Lung (tissue), 12 donors: ENCODE results near the gene RREB1. TPM values are rescaled to one million over a fixed set of nuclear protein-coding genes. Genes with fewer than 3 reads are reported as not detected.
A peak's percentile ranks its signal among the peaks of the same experiment; 100 is the strongest.

Experiments used
- ATAC-seq: fragments of 200-7000 bp; cut with Tn5 transposase; one replicate; pipeline ENCODE4 v1.9.1; 2020; ENCODE audit warnings: moderate number of reproducible peaks; ENCODE audit not compliant: insufficient read depth, low FRiP score
- DNase-seq, 3 donors: peaks; one replicate each; pipeline ENCODE4 v3.0.0-alpha.2; 2013 to 2017
- H3K27ac ChIP-seq, 2 donors: one replicate each; pipeline ENCODE4 v1.5.1; 2013; ENCODE audit warnings: mild to moderate bottlenecking in 2 of 2, moderate library complexity in 2 of 2, control low read depth in 1 of 2, inconsistent platforms in 1 of 2, low read depth in 1 of 2, low read length in 1 of 2
- H3K27me3 ChIP-seq, 3 donors: one replicate each; pipeline ENCODE4 v1.5.1; 2013; ENCODE audit warnings: low read length in 2 of 3; ENCODE audit not compliant: control insufficient read depth in 3 of 3, insufficient read depth in 3 of 3
- H3K36me3 ChIP-seq, 4 donors: one replicate each; pipeline ENCODE4 v1.5.1; 2013; ENCODE audit warnings: low read length in 4 of 4, mild to moderate bottlenecking in 1 of 4, moderate library complexity in 1 of 4; ENCODE audit not compliant: control insufficient read depth in 4 of 4, insufficient read depth in 4 of 4
- H3K4me1 ChIP-seq, 5 donors: one replicate each; pipeline ENCODE4 v1.5.1; 2013; ENCODE audit warnings: low read length in 5 of 5, mild to moderate bottlenecking in 2 of 5, moderate library complexity in 1 of 5; ENCODE audit not compliant: control insufficient read depth in 5 of 5, insufficient read depth in 5 of 5
- H3K4me3 ChIP-seq: one replicate; pipeline ENCODE4 v1.5.1; 2013; ENCODE audit warnings: mild to moderate bottlenecking, control low read depth, moderate library complexity
- H3K9ac ChIP-seq, 2 donors: one replicate each; pipeline ENCODE4 v1.5.1; 2013; ENCODE audit warnings: low read length in 2 of 2, control low read depth in 1 of 2; ENCODE audit not compliant: insufficient read depth in 1 of 2
- H3K9me3 ChIP-seq, 4 donors: one replicate each; pipeline ENCODE4 v1.5.1; 2013; ENCODE audit warnings: low read length in 3 of 4, mild to moderate bottlenecking in 1 of 4, moderate library complexity in 1 of 4; ENCODE audit not compliant: control insufficient read depth in 4 of 4, insufficient read depth in 3 of 4
- CTCF ChIP-seq: IDR thresholded peaks from 2 replicates; pipeline ENCODE4 v1.5.1; 2012; ENCODE audit warnings: mild to moderate bottlenecking; ENCODE audit errors: control extremely low read depth, extremely low read depth
- WGBS, 2 donors: extraction: QIAGEN DNeasy Blood & Tissue Kit; methylation state at CpG; one replicate each; pipeline ENCODE4 v1.1.7; 2013; 5-methylcytosine and 5-hydroxymethylcytosine counted together
- polyA plus RNA-seq, 2 donors: library from polyadenylated mRNA; stranded (reverse); fragments of 200-250 nt; gene quantifications; one replicate each; pipeline ENCODE4 v1.2.1, GENCODE V29; 2013
- total RNA-seq, 2 donors: library from RNA; depleted of rRNA in 1 of 2; stranded (reverse); fragments of >200 nt in 1 of 2; gene quantifications; one replicate each; pipeline ENCODE4 v1.2.1, GENCODE V29; 2014 to 2021
- donor health status: control.
- donor health status: control.
- donor health status: Bipolar disorder and iron deficiency.
- donor health status: healthy.
- donor health status: DM: yes; HTN: yes; CAD: no.

RREB1 gene
- total and polyA plus RNA-seq, 4 donors: 8.9 to 54.7 (median 31.1) TPM

GRCh38 chr6:7139835-7140470, 32.2 kb downstream of the RREB1 start:
- H3K27me3 ChIP-seq: no peaks in the 10 kb centered on the region
- ATAC-seq (no peak), DNase-seq (peak in 1 of 3 donors; percentile 57)
- peak overlapping the region in 1 of 2 donors; percentile 92 for H3K9ac ChIP-seq
- peak overlapping the region in 1 of 2 donors; percentile 95 for H3K27ac ChIP-seq
- H3K4me3 ChIP-seq: no peak overlapping the region
- H3K36me3 ChIP-seq: no peaks in the 10 kb centered on the region
- no peak for TF ChIP-seq CTCF
- peaks cover 5 to 51% (median 27%) of the 10 kb centered on the region in 5 donors for H3K4me1 ChIP-seq
- WGBS, 2 donors: 82 to 84% methylated on average over 7 of the region's 7 CpGs
- no peaks in the 10 kb centered on the region for H3K9me3 ChIP-seq

- no peaks in the 10 kb centered on the region for H3K9me3 ChIP-seq
- no peak for TF ChIP-seq CTCF
- H3K4me1 ChIP-seq: peaks cover 12 to 60% (median 32%) of the 10 kb centered on the region in 5 donors
- no peaks in the 10 kb centered on the region for H3K27me3 ChIP-seq
- H3K27ac ChIP-seq: peak overlapping the region; percentile 95 to 100
- peak overlapping the region; percentile 72 for H3K4me3 ChIP-seq
- no peaks in the 10 kb centered on the region for H3K36me3 ChIP-seq
- peak overlapping the region; percentile 61 to 92 for H3K9ac ChIP-seq
- WGBS, 2 donors: 3 to 6% methylated on average over 52 to 67 of the region's 67 CpGs
- ATAC-seq (peak; percentile 95), DNase-seq (peak; percentile 83 to 92 (median 91))
Measured at GRCh38 chr6:7140631-7141378, 33.0 kb downstream of the RREB1 start.

- Histone ChIP-seq H3K4me1 (peaks cover 24 to 68% (median 39%) of the 10 kb centered on the region in 5 donors), H3K27ac (peak overlapping the region in 1 of 2 donors; percentile 72), H3K36me3 (no peaks in the 10 kb centered on the region), H3K9ac (no peak overlapping the region), H3K27me3 (no peaks in the 10 kb centered on the region), H3K9me3 (no peaks in the 10 kb centered on the region), H3K4me3 (no peak overlapping the region)
- no peak for ATAC-seq
- TF ChIP-seq CTCF: no peak
- 94 to 96% methylated on average over 24 to 25 of the region's 25 CpGs for WGBS, 2 donors
- DNase-seq: no peak
Measured at GRCh38 chr6:7142228-7142801, 34.6 kb downstream of the RREB1 start.
